AG08396 (cell line): ENCODE results near the gene CSNK2A1.
"Not testable (repeated sequence)": the region's sequence is repeated elsewhere in the genome, so short reads cannot be mapped to it uniquely, and the experiment has no call there.

Experiments used
- DNase-seq: peaks from one replicate; pipeline ENCODE4 v3.0.0; 2012; ENCODE audit warnings: low spot score, mixed read lengths

Gene CSNK2A1

DNA sequence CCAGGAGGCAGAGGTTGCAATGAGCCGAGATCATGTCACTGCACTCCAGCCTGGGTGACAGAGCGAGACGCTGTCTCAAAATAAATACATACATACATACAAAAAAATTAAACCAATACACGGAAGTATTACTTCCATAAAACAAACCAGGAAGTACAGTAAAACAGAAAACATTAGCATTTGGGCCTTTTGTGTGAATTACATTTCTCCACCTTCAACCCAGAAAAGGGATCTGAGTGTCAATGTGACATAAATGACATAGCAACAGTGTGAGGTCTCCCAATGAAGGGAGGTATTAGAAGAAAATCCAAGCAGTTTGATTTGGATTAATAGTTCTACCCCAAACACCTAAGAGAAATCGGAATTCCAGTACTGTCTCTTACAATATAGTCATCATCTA lies 10.1 kb downstream of the CSNK2A1 start:
- DNase-seq = no peak

GRCh38 chr20:532530-532929 lies 11.1 kb downstream of the CSNK2A1 start:
- no peak for DNase-seq

DNA sequence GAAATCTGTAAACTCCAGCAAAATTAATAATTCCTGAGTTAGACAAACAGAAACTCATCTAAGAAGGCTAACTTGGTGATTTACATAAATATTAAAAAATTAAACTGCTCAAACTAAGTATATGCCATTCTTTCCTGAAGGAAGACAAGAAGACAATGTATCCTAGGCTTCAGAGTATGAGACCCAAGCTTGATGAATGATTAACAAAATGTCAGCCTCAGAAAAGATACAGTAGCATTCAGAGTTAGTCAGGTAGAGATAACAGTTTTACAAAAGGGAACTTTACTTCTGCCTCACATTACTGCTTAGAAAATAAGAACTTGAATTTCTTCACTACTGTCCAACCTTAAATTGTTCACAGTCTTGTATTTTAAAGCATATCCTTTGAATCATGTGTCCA lies 12.0 kb downstream of the CSNK2A1 start:
- DNase-seq = no peak

- DNase-seq = no peak
These were observed 13.3 kb downstream of the CSNK2A1 start for GRCh38 chr20:530321-530720.

DNA sequence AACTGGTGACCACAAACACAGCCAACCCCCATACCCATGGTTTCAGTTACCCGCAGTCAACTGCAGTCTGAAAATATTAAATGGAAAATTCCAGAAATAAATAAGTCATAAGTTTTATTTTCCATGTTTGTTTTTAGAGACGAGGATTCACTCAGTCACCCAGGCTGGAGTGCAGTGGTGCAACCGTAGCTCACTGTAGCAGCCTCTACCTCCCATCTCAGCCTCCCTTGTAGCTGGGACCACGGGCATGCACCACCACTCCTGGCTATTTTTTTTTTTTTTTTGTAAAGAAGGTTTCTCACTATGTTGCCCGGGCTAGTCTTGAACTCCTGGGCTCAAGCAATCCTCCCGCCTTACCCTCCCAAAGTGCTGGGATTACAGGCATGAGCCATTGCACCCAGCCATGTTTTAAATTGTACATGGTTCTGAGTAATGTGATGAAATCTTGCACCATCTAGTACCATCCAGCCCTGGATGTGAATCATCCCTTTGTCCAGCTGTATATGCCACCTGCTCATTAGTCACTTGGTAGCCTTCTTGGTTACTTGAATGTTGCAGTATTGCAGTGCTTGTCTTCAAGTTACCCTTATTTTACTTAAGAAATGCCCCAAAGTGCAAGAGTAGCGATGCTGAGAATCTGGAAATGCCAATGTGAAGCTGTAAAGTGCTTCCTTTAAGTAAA lies 14.5 kb downstream of the CSNK2A1 start:
- DNase-seq = peak; percentile 45

GRCh38 chr20:527571-527886 lies 16.1 kb downstream of the CSNK2A1 start:
- no peak for DNase-seq

DNA sequence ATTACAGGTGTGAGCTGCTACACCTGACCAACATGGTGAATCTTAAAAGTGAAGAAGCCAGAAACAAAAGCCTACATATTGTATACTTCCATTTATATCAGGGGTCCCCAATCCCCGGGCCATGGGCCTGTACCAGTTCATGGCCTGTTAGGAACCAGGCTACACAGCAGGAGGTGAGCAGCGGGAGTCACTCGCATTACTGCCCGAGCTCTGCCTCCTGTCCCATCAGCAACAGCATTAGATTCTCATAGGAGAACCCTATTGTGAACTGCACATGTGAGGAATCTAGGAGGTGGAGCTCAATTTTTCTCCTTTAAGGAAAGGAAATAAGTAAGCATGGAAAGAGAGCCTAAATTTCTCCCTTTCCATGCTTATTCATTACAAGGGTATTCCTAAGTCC lies 21.7 kb downstream of the CSNK2A1 start:
- DNase-seq = no peak

- no peak for DNase-seq
These were observed 23.6 kb downstream of the CSNK2A1 start for GRCh38 chr20:519999-520398.

DNA sequence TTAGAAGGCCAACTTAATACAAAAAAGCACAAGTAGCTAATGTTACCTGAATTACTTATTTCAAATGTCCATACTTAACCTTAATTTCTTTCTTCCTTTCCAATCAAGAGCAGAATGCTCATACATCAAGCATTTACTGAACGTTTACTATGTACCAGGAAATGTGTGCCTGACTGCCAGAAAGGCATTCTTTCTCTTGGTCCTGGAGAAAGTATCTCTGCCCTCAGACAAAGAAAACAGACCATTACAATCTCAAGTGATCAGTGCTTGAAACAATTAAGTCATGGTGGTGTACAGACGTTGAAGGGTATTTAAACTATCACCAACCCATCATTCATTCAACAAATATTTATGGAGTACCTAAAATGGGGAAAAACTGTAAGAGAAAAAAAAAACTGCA lies 26.4 kb downstream of the CSNK2A1 start:
- DNase-seq = no peak

DNA sequence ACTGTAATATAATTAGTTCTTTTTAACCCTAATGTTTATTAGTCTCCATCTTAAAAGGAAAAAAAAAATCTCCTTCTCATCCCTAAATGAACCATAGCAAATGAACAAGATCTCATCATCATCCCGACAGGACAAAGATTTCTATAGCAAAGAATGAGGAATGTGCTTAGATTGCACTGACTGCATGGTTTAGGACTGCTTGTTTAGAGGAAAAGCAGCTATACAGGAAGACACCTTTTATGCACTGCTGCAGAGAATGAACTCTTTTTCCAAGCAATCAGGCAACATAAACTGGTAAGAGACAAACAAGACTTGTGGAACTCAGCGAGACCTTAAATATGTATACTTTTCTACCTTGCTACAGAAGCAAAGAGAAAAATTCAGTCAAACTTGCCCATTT lies 26.8 kb downstream of the CSNK2A1 start:
- no peak for DNase-seq

DNA sequence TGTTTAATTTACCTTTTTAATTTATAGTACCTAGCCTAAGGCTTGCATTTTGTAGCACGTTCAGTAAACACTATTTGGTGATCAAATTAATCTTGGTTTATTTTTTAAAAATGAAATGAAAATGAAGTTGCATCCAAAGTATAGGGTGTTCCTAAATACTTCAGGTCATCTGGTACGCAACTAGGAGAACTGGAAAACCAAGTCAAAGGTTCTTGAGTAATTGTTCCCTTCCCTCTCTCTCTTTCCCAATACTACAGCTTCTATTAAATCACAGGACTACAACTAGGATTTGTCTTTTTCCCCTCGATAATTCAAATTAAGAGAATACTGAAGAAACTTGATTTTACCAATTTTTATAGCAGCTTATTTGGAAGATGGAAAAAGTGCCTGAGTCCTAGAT lies 27.9 kb downstream of the CSNK2A1 start:
- DNase-seq = no peak

DNA sequence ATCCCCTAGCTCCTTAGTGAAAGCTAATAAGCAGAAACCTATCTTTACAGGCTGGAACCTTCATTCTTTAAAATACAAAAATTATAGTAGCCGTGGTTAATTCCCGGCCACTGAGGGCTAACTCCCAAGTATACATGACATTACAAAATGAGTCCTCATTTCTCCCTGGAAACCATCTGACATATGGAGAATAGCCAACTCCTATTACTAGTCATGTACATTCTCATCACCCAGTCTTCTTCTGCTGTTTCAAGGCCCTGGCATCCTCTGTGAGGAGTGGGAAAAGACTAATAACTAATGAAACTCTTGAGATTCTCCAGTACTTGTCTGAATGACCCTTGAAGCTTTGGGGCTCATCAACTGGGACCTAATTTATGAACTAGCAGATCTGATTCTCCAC lies 30.2 kb downstream of the CSNK2A1 start:
- DNase-seq = peak; percentile 10

GRCh38 chr20:510328-511057 lies 33.1 kb downstream of the CSNK2A1 start:
- DNase-seq = not testable (repeated sequence)

DNA sequence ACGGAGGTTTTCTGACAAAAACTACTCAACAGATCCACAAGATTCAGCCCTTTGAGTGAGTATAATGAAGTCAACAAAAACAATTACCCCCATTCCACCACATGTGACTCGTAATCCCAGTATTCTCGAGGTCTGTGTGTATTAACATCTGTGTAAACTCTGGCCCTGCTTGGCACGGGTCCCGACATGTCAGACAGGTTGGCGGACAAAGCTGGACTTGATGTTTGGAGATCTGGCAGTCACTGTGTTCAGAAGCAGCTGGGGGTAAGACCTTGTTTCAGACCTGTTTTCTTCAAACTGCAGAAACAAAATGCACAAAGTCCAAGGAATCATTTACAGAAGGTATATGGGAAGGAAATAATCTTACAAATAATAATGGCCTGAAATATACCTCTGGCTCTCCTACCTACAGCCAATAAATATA lies 35.2 kb downstream of the CSNK2A1 start:
- DNase-seq = not testable (repeated sequence)

DNA sequence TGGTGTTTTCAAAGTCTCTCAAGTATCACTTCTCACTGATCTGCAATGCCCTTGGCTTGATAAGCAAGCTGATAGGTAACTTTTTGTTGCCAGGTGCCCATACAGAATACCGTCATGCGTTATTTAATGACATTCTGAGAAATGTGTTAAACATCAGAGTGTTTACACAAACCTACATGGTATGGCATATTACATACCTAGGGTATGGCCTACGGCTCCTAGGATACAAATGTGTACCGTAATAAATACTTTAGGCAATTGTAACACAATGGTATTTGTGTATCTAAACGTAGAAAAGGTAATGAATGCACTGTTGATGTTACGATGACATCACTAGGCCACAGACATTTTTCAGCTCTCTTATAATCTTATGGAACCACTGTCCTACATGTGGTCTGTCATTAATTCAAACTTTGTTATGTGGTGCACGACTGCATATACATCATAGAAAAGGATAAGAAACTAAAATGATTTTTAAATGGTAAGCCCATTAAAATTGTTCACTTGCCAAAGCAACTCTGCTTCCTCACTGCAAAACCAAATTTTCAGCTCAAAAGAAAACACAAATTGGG lies 35.7 kb downstream of the CSNK2A1 start:
- DNase-seq = no peak

- no peak for DNase-seq
These were observed 36.4 kb downstream of the CSNK2A1 start for GRCh38 chr20:507006-507758.

GRCh38 chr20:504632-505075 lies 38.9 kb downstream of the CSNK2A1 start:
- DNase-seq = no peak

DNA sequence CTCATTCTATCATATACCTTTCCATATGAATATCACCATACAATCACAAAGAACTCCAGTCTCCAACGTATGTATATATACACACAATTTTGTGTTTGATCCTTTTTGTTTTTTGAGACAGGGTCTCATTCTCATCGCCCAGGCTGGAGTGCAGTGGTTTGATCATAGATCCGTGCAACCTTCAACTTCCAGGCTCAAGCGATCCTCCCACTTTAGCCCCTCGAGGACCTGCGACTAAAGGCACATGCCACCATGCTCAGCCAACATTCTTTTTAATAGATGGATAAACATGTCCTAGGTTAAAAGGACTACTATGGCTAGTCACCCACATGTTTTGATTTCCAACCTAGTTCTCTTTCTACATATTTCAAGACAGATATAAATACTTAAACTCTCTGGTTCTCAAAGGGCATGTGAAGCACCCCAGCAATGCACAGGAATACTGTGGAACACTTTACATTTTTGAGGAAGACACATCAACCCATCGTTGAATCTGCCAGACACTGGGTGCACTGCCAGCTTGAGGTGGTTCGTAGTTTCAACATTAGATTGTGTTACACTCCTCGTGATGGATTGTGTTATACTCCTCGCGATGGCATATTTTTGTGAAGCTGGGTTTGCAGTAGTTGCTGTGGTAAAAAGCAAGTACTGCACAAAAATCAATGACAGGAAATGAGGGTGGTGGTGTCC lies 40.4 kb downstream of the CSNK2A1 start:
- DNase-seq = no peak

DNA sequence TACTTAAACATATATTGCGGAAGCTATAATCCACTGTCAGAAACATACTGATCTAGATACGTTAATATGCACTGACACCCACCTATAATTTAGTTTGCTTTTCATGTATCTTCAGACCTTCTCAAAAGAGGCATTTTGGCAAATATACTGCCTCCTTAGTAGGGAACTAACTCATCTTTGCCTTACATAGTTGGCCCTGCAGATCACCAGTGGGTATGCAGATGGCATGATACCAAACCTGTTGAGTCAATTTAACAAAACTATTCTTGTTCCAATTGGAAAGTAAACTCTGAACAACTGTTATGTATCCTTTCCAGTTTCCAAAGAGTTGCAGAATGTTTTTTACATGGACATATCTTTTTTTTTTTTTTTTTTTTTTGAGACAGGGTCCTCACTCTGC lies 45.6 kb downstream of the CSNK2A1 start:
- DNase-seq = peak; percentile 13

GRCh38 chr20:496126-496696 lies 47.4 kb downstream of the CSNK2A1 start:
- peak; percentile 14 for DNase-seq

GRCh38 chr20:492159-492558 lies 51.4 kb downstream of the CSNK2A1 start:
- no peak for DNase-seq

DNA sequence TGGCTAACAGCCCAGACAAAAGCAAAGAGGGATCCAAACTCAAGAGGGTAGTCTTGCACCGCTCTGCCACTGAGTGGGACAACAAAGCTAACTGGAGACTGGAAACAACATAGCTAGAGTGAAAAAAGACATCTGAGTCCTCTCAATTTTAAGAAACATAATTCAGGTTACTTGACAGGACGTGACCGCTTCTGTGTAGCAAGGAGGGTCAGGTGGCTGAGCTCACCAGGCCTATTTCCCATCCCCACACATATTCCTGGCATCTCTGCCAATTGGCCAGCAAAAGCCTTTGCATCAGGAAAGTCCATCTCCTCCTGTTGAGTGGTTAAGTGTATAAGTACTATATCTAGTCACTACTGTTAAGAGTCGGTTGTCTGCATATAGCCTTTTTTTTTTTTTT lies 55.9 kb downstream of the CSNK2A1 start:
- DNase-seq = no peak
